SK-N-SH (cell line): ENCODE measurements around the gene COA4.

Source experiments
- EP300 ChIP-seq, 2 experiments: IDR thresholded peaks; 2 replicates each; pipeline versions ENCODE4 v1.4.0 to v1.6.1; 2012; ENCODE audit warnings: borderline replicate concordance in 1 of 2, low read depth in 1 of 2, low read length in 1 of 2
- EZH2phosphoT487 ChIP-seq: fragments of 200-600 bp; sonication (generic); IDR thresholded peaks from 2 replicates; pipeline ENCODE4 v1.6.1; 2017; ENCODE audit warnings: low read depth, mixed run types, mild to moderate bottlenecking, antibody characterized with exemption, moderate library complexity, borderline replicate concordance
- FOXM1 ChIP-seq: IDR thresholded peaks from 2 replicates; pipeline ENCODE4 v1.4.0; 2012; ENCODE audit warnings: low read depth, mild to moderate bottlenecking
- MXI1 ChIP-seq: IDR thresholded peaks from 2 replicates; pipeline ENCODE4 v1.6.1; 2012; ENCODE audit warnings: mild to moderate bottlenecking, low read depth, low read length, improper control_type of control experiment
- NFIC ChIP-seq: IDR thresholded peaks from 2 replicates; pipeline ENCODE4 v1.4.0; 2012; ENCODE audit warnings: borderline replicate concordance
- POLR2AphosphoS5 ChIP-seq: IDR thresholded peaks from 2 replicates; pipeline ENCODE4 v1.6.1; 2012; ENCODE audit warnings: low read depth, low read length
- RAD21 ChIP-seq: IDR thresholded peaks from 2 replicates; pipeline ENCODE4 v1.6.1; 2012; ENCODE audit warnings: mild to moderate bottlenecking, low read length
- RXRA ChIP-seq: IDR thresholded peaks from 2 replicates; pipeline ENCODE4 v1.4.0; 2012; ENCODE audit warnings: low read depth, mild to moderate bottlenecking, borderline replicate concordance
- TAF1 ChIP-seq: IDR thresholded peaks from 2 replicates; pipeline ENCODE4 v1.6.1; 2012; ENCODE audit warnings: low read depth, mild to moderate bottlenecking, low read length, moderate library complexity, borderline replicate concordance
- YY1 ChIP-seq: IDR thresholded peaks from 2 replicates; pipeline ENCODE4 v1.4.0; 2012; ENCODE audit warnings: low read depth, mild to moderate bottlenecking
- TF ChIP-seq, protein P1 (sequence below): fragments of 200-600 bp; sonication (generic); IDR thresholded peaks from 2 replicates; pipeline ENCODE4 v1.6.1; 2017; ENCODE audit warnings: antibody characterized with exemption, mild to moderate bottlenecking, moderate library complexity
- TF ChIP-seq, protein P2 (sequence below): IDR thresholded peaks from 2 replicates; pipeline ENCODE4 v1.6.1; 2012; ENCODE audit warnings: mild to moderate bottlenecking, low read depth, low read length, moderate library complexity
- TF ChIP-seq, protein P3 (sequence below): IDR thresholded peaks from 2 replicates; pipeline ENCODE4; 2012
- TF ChIP-seq, protein P4 (sequence below): IDR thresholded peaks from 2 replicates; pipeline ENCODE4 v1.4.0; 2012; ENCODE audit warnings: low read depth

DNA sequence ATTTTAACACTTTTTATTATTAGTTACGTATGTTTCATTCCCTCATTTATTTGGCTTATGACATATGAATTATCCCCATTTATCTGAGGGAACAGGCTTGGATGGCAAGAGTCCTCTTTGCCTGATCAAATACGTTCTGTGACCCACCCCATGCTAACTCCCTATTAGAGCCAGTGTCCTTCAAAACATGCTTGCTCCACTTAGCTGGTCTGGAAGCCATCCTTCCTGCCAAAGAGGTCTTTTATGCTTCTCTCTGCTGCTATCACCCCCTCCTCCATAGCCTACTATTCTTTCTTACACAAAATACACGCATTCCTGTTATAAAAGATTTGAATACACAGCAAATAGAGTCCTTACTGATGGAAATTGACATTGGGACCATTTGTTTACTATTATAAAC, 6.4 kb downstream of the COA4 start:
- TF ChIP-seq, protein P1, sequence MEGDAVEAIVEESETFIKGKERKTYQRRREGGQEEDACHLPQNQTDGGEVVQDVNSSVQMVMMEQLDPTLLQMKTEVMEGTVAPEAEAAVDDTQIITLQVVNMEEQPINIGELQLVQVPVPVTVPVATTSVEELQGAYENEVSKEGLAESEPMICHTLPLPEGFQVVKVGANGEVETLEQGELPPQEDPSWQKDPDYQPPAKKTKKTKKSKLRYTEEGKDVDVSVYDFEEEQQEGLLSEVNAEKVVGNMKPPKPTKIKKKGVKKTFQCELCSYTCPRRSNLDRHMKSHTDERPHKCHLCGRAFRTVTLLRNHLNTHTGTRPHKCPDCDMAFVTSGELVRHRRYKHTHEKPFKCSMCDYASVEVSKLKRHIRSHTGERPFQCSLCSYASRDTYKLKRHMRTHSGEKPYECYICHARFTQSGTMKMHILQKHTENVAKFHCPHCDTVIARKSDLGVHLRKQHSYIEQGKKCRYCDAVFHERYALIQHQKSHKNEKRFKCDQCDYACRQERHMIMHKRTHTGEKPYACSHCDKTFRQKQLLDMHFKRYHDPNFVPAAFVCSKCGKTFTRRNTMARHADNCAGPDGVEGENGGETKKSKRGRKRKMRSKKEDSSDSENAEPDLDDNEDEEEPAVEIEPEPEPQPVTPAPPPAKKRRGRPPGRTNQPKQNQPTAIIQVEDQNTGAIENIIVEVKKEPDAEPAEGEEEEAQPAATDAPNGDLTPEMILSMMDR: no peak
- TF ChIP-seq MXI1: no peak
- TF ChIP-seq RAD21: no peak
- TF ChIP-seq TAF1: no peak
- TF ChIP-seq, protein P2, sequence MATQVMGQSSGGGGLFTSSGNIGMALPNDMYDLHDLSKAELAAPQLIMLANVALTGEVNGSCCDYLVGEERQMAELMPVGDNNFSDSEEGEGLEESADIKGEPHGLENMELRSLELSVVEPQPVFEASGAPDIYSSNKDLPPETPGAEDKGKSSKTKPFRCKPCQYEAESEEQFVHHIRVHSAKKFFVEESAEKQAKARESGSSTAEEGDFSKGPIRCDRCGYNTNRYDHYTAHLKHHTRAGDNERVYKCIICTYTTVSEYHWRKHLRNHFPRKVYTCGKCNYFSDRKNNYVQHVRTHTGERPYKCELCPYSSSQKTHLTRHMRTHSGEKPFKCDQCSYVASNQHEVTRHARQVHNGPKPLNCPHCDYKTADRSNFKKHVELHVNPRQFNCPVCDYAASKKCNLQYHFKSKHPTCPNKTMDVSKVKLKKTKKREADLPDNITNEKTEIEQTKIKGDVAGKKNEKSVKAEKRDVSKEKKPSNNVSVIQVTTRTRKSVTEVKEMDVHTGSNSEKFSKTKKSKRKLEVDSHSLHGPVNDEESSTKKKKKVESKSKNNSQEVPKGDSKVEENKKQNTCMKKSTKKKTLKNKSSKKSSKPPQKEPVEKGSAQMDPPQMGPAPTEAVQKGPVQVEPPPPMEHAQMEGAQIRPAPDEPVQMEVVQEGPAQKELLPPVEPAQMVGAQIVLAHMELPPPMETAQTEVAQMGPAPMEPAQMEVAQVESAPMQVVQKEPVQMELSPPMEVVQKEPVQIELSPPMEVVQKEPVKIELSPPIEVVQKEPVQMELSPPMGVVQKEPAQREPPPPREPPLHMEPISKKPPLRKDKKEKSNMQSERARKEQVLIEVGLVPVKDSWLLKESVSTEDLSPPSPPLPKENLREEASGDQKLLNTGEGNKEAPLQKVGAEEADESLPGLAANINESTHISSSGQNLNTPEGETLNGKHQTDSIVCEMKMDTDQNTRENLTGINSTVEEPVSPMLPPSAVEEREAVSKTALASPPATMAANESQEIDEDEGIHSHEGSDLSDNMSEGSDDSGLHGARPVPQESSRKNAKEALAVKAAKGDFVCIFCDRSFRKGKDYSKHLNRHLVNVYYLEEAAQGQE: no peak
- TF ChIP-seq, protein P3, sequence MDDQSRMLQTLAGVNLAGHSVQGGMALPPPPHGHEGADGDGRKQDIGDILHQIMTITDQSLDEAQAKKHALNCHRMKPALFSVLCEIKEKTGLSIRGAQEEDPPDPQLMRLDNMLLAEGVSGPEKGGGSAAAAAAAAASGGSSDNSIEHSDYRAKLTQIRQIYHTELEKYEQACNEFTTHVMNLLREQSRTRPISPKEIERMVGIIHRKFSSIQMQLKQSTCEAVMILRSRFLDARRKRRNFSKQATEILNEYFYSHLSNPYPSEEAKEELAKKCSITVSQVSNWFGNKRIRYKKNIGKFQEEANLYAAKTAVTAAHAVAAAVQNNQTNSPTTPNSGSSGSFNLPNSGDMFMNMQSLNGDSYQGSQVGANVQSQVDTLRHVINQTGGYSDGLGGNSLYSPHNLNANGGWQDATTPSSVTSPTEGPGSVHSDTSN: no peak
- no peak for TF ChIP-seq EZH2phosphoT487
- TF ChIP-seq RXRA: no peak
- TF ChIP-seq YY1: no peak
- TF ChIP-seq NFIC: no peak
- TF ChIP-seq EP300 (IDR thresholded peaks at IDR 0.05; ENCODE audit: borderline replicate concordance in 1 of 2, low read depth in 1 of 2, low read length in 1 of 2): no peak
- TF ChIP-seq FOXM1: no peak
- TF ChIP-seq, protein P4, sequence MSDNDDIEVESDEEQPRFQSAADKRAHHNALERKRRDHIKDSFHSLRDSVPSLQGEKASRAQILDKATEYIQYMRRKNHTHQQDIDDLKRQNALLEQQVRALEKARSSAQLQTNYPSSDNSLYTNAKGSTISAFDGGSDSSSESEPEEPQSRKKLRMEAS: no peak
- no peak for TF ChIP-seq POLR2AphosphoS5
